HL-60 (cell line): ENCODE data around the gene DPYD.

ENCODE experiments used
- DNase-seq, 2 experiments: peaks; one replicate each; pipeline ENCODE4 v3.0.0-alpha.2; 2010 to 2020; ENCODE audit warnings: low read depth in 1 of 2, low spot score in 1 of 2
- H3K27ac ChIP-seq: fragments of 250-450 bp; sonication (Bioruptor Pico); replicated peaks from 2 replicates; pipeline ENCODE4 v1.5.1; 2020; ENCODE audit warnings: mild to moderate bottlenecking, moderate library complexity
- H3K27me3 ChIP-seq: fragments of 250-450 bp; sonication (Bioruptor Pico); 2 replicates; pipeline ENCODE4 v1.5.1; 2021; ENCODE audit warnings: mild to moderate bottlenecking, moderate library complexity; ENCODE audit not compliant: insufficient read depth, poor library complexity, severe bottlenecking
- H3K4me3 ChIP-seq: replicated peaks from 2 replicates; pipeline ENCODE4 v1.5.1; 2011; ENCODE audit warnings: mild to moderate bottlenecking, control low read depth, low read length; ENCODE audit not compliant: insufficient read depth
- GABPA ChIP-seq: IDR thresholded peaks from 2 replicates; pipeline ENCODE4 v1.6.1; 2012; ENCODE audit warnings: low read depth
- POLR2AphosphoS5 ChIP-seq: IDR thresholded peaks from 2 replicates; pipeline ENCODE4 v1.6.1; 2012; ENCODE audit warnings: low read depth
- SPI1 ChIP-seq: IDR thresholded peaks from 2 replicates; pipeline ENCODE4 v1.6.1; 2012; ENCODE audit warnings: low read depth, mild to moderate bottlenecking, borderline replicate concordance
- TF ChIP-seq, protein P1 (sequence below): IDR thresholded peaks from 2 replicates; pipeline ENCODE4 v1.6.1; 2012; ENCODE audit warnings: low read depth; ENCODE audit not compliant: insufficient replicate concordance
- TF ChIP-seq, protein P2 (sequence below): IDR thresholded peaks from one replicate; pipeline ENCODE4 v1.5.1; 2011; ENCODE audit warnings: low read length, control low read depth, inconsistent platforms; ENCODE audit not compliant: insufficient read depth

Gene DPYD

DNA sequence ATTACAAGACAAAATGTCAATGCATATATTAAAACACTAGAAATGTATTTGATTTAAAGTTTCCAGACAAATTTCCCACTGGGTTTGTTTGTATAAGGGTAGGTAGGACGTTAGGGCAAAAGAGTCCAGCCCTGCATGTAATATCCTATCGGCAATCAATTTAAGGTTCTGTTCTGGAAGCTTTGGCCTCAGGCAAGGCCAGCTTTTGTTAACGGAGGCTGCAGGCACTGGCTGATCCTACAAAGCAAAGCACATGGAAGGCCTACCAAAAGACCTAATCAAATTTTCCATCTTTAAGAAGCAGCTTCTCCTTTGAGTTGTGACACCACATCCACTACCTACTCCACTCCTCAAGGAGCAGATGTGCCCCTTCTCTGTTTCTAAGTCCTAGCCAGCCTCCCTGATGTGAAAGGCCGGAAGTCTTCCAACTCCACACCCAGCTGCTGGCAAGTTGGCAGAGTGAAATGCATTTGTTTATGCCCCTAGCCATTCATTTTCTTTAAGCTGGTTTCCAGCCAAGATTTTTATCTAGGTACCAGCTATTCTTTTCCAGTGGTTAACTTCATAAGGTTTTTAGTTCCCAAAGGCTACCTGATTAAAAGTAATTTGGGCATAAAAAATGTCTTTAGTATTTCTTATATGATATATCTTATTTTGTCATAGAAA is 746.7 kb downstream of the DPYD start:
- no peak overlapping the region for H3K27ac ChIP-seq
- TF ChIP-seq SPI1 (no peak), GABPA (no peak), POLR2AphosphoS5 (no peak)
- TF ChIP-seq, protein P1, sequence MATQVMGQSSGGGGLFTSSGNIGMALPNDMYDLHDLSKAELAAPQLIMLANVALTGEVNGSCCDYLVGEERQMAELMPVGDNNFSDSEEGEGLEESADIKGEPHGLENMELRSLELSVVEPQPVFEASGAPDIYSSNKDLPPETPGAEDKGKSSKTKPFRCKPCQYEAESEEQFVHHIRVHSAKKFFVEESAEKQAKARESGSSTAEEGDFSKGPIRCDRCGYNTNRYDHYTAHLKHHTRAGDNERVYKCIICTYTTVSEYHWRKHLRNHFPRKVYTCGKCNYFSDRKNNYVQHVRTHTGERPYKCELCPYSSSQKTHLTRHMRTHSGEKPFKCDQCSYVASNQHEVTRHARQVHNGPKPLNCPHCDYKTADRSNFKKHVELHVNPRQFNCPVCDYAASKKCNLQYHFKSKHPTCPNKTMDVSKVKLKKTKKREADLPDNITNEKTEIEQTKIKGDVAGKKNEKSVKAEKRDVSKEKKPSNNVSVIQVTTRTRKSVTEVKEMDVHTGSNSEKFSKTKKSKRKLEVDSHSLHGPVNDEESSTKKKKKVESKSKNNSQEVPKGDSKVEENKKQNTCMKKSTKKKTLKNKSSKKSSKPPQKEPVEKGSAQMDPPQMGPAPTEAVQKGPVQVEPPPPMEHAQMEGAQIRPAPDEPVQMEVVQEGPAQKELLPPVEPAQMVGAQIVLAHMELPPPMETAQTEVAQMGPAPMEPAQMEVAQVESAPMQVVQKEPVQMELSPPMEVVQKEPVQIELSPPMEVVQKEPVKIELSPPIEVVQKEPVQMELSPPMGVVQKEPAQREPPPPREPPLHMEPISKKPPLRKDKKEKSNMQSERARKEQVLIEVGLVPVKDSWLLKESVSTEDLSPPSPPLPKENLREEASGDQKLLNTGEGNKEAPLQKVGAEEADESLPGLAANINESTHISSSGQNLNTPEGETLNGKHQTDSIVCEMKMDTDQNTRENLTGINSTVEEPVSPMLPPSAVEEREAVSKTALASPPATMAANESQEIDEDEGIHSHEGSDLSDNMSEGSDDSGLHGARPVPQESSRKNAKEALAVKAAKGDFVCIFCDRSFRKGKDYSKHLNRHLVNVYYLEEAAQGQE, result no peak
- TF ChIP-seq, protein P2, sequence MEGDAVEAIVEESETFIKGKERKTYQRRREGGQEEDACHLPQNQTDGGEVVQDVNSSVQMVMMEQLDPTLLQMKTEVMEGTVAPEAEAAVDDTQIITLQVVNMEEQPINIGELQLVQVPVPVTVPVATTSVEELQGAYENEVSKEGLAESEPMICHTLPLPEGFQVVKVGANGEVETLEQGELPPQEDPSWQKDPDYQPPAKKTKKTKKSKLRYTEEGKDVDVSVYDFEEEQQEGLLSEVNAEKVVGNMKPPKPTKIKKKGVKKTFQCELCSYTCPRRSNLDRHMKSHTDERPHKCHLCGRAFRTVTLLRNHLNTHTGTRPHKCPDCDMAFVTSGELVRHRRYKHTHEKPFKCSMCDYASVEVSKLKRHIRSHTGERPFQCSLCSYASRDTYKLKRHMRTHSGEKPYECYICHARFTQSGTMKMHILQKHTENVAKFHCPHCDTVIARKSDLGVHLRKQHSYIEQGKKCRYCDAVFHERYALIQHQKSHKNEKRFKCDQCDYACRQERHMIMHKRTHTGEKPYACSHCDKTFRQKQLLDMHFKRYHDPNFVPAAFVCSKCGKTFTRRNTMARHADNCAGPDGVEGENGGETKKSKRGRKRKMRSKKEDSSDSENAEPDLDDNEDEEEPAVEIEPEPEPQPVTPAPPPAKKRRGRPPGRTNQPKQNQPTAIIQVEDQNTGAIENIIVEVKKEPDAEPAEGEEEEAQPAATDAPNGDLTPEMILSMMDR, result no peak
- DNase-seq, result no peak
- no peaks in the 10 kb centered on the region for H3K27me3 ChIP-seq
- H3K4me3 ChIP-seq, result no peak overlapping the region

DNA sequence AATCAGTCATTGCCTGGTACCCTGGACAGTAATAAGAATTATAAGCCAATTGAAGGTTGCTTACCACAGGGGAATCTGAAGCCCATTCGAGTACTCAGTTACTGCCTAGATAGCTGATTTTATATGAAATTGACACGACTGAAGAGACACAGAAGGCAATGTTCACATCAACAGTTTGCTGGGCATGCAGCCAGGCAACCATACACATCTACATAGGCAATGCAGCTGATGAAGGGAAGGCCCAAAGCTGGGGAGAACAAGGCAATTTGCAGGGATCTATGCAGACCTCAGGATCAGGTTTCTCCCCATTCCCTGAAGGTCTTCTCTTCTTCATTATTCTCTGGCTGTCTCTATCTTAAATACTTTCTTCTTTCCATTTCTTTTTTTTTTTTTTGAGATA is 750.5 kb downstream of the DPYD start:
- Histone ChIP-seq H3K27me3 (no peaks in the 10 kb centered on the region), H3K27ac (no peak overlapping the region), H3K4me3 (no peak overlapping the region)
- DNase-seq, result no peak
- TF ChIP-seq, protein P1, result no peak
- TF ChIP-seq POLR2AphosphoS5 (no peak), GABPA (no peak), SPI1 (no peak)
- TF ChIP-seq, protein P2, result no peak

DNA sequence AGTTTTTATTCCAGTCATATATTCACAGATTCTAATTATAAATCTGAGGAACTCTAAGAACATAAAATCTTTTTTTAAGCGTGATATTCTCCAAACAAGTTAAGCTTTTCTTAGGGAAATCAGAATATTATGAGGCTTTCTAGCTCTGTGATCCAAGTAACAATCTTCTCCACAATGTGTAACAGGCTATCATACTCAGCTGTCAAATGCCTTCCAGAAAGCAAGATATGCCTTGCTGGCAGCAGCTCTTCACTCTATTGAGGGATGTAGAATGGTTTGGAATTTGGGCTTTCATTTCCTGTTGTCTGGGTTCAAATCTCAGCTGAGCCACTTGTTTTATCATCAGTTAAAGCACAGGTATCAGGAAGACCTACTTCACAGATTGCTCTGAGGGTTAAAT is 752.8 kb downstream of the DPYD start:
- H3K4me3 ChIP-seq, result no peak overlapping the region
- H3K27me3 ChIP-seq, result no peaks in the 10 kb centered on the region
- DNase-seq, result no peak
- H3K27ac ChIP-seq, result no peak overlapping the region
- TF ChIP-seq, protein P2, result no peak
- TF ChIP-seq GABPA (no peak), SPI1 (no peak), POLR2AphosphoS5 (no peak)
- TF ChIP-seq, protein P1, result no peak
